HCT116 (cell line): Measurements from ENCODE around the gene EXD3. TPM values are rescaled to one million over a fixed set of nuclear protein-coding genes. Genes with fewer than 3 reads are reported as not detected.
A peak's percentile ranks its signal among the peaks of the same experiment; 100 is the strongest.

Experiments
- ATAC-seq: fragments of 200-7000 bp; cut with Tn5 transposase; 2 replicates; pipeline ENCODE4 v1.9.1; 2020; ENCODE audit warnings: mild to moderate bottlenecking, moderate library complexity
- BruUV-seq: library from RNA; stranded (reverse); fragments of 400-500 nt; replicated peaks from 2 replicates; lab custom pipeline; 2021; lab: Mats Ljungman, UMichigan
- CTCF ChIA-PET: fragments of 300-600 bp; sonication (Branson Sonifier 250); formaldehyde crosslinking; loops from one replicate; lab custom pipeline; 2021; ENCODE audit warnings: antibody characterized with exemption; lab: Charles Lee
- POLR2A ChIA-PET: fragments of 300-600, 350-600 bp; sonication (Branson Sonifier 250); formaldehyde crosslinking; loops from one replicate; lab custom pipeline; 2021; ENCODE audit warnings: antibody characterized with exemption; lab: Charles Lee
- RAD21 ChIA-PET, 2 experiments: fragments of 300-600 bp; sonication (Branson Sonifier 250); formaldehyde crosslinking; loops; one replicate each; lab custom pipeline; 2023; ENCODE audit warnings: low total read pairs in 2 of 2; ENCODE audit not compliant: uncharacterized antibody in 2 of 2, unreplicated experiment in 2 of 2, low non-redundant PET in 1 of 2; lab: Charles Lee
- DNase-seq: peaks from one replicate; pipeline ENCODE4 v3.0.0-alpha.2; 2010; ENCODE audit warnings: low read depth, low spot score
- H2AFZ ChIP-seq: fragments of 200-600 bp; shearing (Covaris generic), sonication (generic); 2 replicates; pipeline ENCODE4 v1.6.1; 2017; ENCODE audit warnings: low read depth, mixed run types, mixed read lengths, antibody characterized with exemption, low read length; ENCODE audit not compliant: poor library complexity, severe bottlenecking
- H3K27ac ChIP-seq: 2 replicates; pipeline ENCODE4 v1.5.1; 2012; ENCODE audit warnings: low read depth, low read length
- H3K27me3 ChIP-seq: fragments of 200-600 bp; sonication (generic); 2 replicates; pipeline ENCODE4 v1.6.1; 2016; ENCODE audit warnings: mixed run types, low read length, mixed read lengths; ENCODE audit not compliant: insufficient read depth
- H3K36me3 ChIP-seq, 2 experiments: fragments of 200-500 bp in 1 of 2; fragments of 200-600 bp in 1 of 2; sonication (Bioruptor generic) in 1 of 2; sonication (generic) in 1 of 2; 2 replicates each; pipeline versions ENCODE4 v1.5.1 to v1.6.1; 2014 to 2016; ENCODE audit warnings: low read length in 2 of 2, inconsistent platforms in 1 of 2, mixed read lengths in 1 of 2, mixed run types in 1 of 2; ENCODE audit not compliant: insufficient read depth in 2 of 2, control insufficient read depth in 1 of 2
- H3K4me1 ChIP-seq, 2 experiments: fragments of 200-600 bp in 1 of 2; sonication (generic) in 1 of 2; 2 replicates each; pipeline versions ENCODE4 v1.5.1 to v1.6.1; 2012 to 2017; ENCODE audit warnings: low read length in 2 of 2, inconsistent platforms in 1 of 2, mild to moderate bottlenecking in 1 of 2, mixed read lengths in 1 of 2, mixed run types in 1 of 2, moderate library complexity in 1 of 2; ENCODE audit not compliant: insufficient read depth in 2 of 2, control insufficient read depth in 1 of 2
- H3K4me2 ChIP-seq: fragments of 200-600 bp; sonication (generic); 2 replicates; pipeline ENCODE4 v1.6.1; 2017; ENCODE audit warnings: mixed run types, low read length, mixed read lengths
- H3K4me3 ChIP-seq, 2 experiments: fragments of 200-600 bp in 1 of 2; sonication (generic) in 1 of 2; replicated peaks in 1 of 2; 2 replicates each; pipeline ENCODE4 v1.5.1; 2011 to 2016; ENCODE audit warnings: low read length in 2 of 2, control low read depth in 1 of 2, low read depth in 1 of 2, mild to moderate bottlenecking in 1 of 2, mixed read lengths in 1 of 2, mixed run types in 1 of 2
- H3K79me2 ChIP-seq: fragments of 200-600 bp; sonication (generic); 2 replicates; pipeline ENCODE4 v1.6.1; 2017; ENCODE audit warnings: mild to moderate bottlenecking, mixed run types, low read length, moderate library complexity, mixed read lengths; ENCODE audit not compliant: insufficient read depth
- H3K9ac ChIP-seq: fragments of 200-600 bp; sonication (generic); 2 replicates; pipeline ENCODE4 v1.6.1; 2016; ENCODE audit warnings: low read length, mixed read lengths
- H3K9me2 ChIP-seq: fragments of 200-600 bp; sonication (generic), shearing (Covaris generic); 2 replicates; pipeline ENCODE4 v1.6.1; 2017; ENCODE audit warnings: mixed run types, mild to moderate bottlenecking, moderate library complexity; ENCODE audit not compliant: insufficient read depth
- H3K9me3 ChIP-seq, 2 experiments: fragments of 200-500 bp in 1 of 2; fragments of 200-600 bp in 1 of 2; sonication (Bioruptor generic) in 1 of 2; sonication (generic) in 1 of 2; 2 replicates each; pipeline ENCODE4 v1.6.1; 2014 to 2017; ENCODE audit warnings: low read length in 2 of 2, mixed read lengths in 2 of 2, inconsistent platforms in 1 of 2, low read depth in 1 of 2, mild to moderate bottlenecking in 1 of 2, mixed run types in 1 of 2, moderate library complexity in 1 of 2; ENCODE audit not compliant: control insufficient read depth in 1 of 2, insufficient read depth in 1 of 2
- H4K20me1 ChIP-seq: fragments of 200-600 bp; sonication (generic), shearing (Covaris generic); 2 replicates; pipeline ENCODE4 v1.6.1; 2017; ENCODE audit warnings: mixed run types, mild to moderate bottlenecking, moderate library complexity; ENCODE audit not compliant: insufficient read depth
- ATF3 ChIP-seq: IDR thresholded peaks from 2 replicates; pipeline ENCODE4 v1.6.1; 2012
- CBX3 ChIP-seq: IDR thresholded peaks from 2 replicates; pipeline ENCODE4 v1.6.1; 2012; ENCODE audit warnings: low read depth
- CTCF ChIP-seq, 3 experiments: fragments of 200-600 bp in 1 of 3; sonication (generic) in 1 of 3; IDR thresholded peaks in 2 of 3; conservative IDR thresholded peaks in 1 of 3; 2 replicates each; pipeline ENCODE4 v1.5.1; 2012 to 2017; ENCODE audit warnings: low read depth in 2 of 3, low read length in 2 of 3, antibody characterized with exemption in 1 of 3, borderline replicate concordance in 1 of 3, control low read depth in 1 of 3, mild to moderate bottlenecking in 1 of 3, mixed read lengths in 1 of 3, mixed run types in 1 of 3, moderate library complexity in 1 of 3; ENCODE audit not compliant: insufficient read depth in 1 of 3
- EGR1 ChIP-seq: IDR thresholded peaks from 2 replicates; pipeline ENCODE4 v1.6.1; 2012; ENCODE audit warnings: low read depth
- ELF1 ChIP-seq: IDR thresholded peaks from 2 replicates; pipeline ENCODE4 v1.6.1; 2012; ENCODE audit warnings: low read depth, borderline replicate concordance
- EZH2phosphoT487 ChIP-seq: fragments of 200-600 bp; IDR thresholded peaks from 2 replicates; pipeline ENCODE4 v1.6.1; 2018; ENCODE audit warnings: antibody characterized with exemption, borderline replicate concordance
- JUND ChIP-seq: IDR thresholded peaks from 2 replicates; pipeline ENCODE4 v1.6.1; 2012
- MAX ChIP-seq: IDR thresholded peaks from 2 replicates; pipeline ENCODE4 v1.6.1; 2012
- POLR2A ChIP-seq: IDR thresholded peaks from 2 replicates; pipeline ENCODE4 v1.7.0; 2011; ENCODE audit warnings: borderline replicate concordance; ENCODE audit not compliant: insufficient read depth, insufficient read length; ENCODE audit errors: extremely low read depth
- POLR2AphosphoS5 ChIP-seq: IDR thresholded peaks from 2 replicates; pipeline ENCODE4 v1.6.1; 2011; ENCODE audit warnings: mild to moderate bottlenecking, low read depth, low read length, moderate library complexity
- RAD21 ChIP-seq: IDR thresholded peaks from 2 replicates; pipeline ENCODE4 v1.6.1; 2012; ENCODE audit warnings: low read depth, mild to moderate bottlenecking
- SIN3A ChIP-seq: IDR thresholded peaks from 2 replicates; pipeline ENCODE4 v1.6.1; 2012; ENCODE audit warnings: low read depth
- SP1 ChIP-seq: IDR thresholded peaks from 2 replicates; pipeline ENCODE4 v1.6.1; 2012; ENCODE audit warnings: low read depth
- TCF7L2 ChIP-seq: IDR thresholded peaks from 2 replicates; pipeline ENCODE4 v1.7.0; 2011; ENCODE audit warnings: borderline replicate concordance, inconsistent platforms; ENCODE audit not compliant: insufficient read depth, insufficient read length; ENCODE audit errors: extremely low read depth
- YY1 ChIP-seq: IDR thresholded peaks from 2 replicates; pipeline ENCODE4 v1.6.1; 2011; ENCODE audit warnings: low read length, low read depth, moderate library complexity, mild to moderate bottlenecking; ENCODE audit not compliant: insufficient replicate concordance; ENCODE audit errors: extremely low read depth
- ZBTB33 ChIP-seq: IDR thresholded peaks from 2 replicates; pipeline ENCODE4 v1.6.1; 2011; ENCODE audit warnings: mild to moderate bottlenecking, low read length, moderate library complexity; ENCODE audit not compliant: insufficient replicate concordance; ENCODE audit errors: extremely low read depth
- ZNF274 ChIP-seq: fragments of 200-500 bp; sonication (Bioruptor generic); IDR thresholded peaks from 2 replicates; pipeline ENCODE4 v1.6.1; 2014; ENCODE audit warnings: mild to moderate bottlenecking, low read depth, low read length, inconsistent platforms
- intact Hi-C: fragments of 100-400 bp; cut with micrococcal nuclease; formaldehyde crosslinking; loops from 2 replicates; pipeline ENCODE4 v1.10.0; 2022
- total RNA-seq: library from RNA; stranded (reverse); gene quantifications from one replicate; pipeline ENCODE4 v1.2.1, GENCODE V29; 2021; ENCODE audit not compliant: unreplicated experiment

EXD3 gene
- total RNA-seq, 1 experiment from 2014 or later: 25.4 TPM

- Histone ChIP-seq H4K20me1 (no peaks in the 10 kb centered on the region), H2AFZ (no peak overlapping the region), H3K4me2 (no peak overlapping the region), H3K27ac (no peak overlapping the region), H3K79me2 (no peaks in the 10 kb centered on the region), H3K4me3 (no peak overlapping the region), H3K4me1 (no peaks in the 10 kb centered on the region), H3K9ac (no peak overlapping the region), H3K36me3 (no peaks in the 10 kb centered on the region; a peak in 1 of 4 replicates), H3K9me3 (no peaks in the 10 kb centered on the region), H3K27me3 (no peaks in the 10 kb centered on the region), H3K9me2 (no peaks in the 10 kb centered on the region)
- TF ChIP-seq ATF3 (no peak), TCF7L2 (no peak), CBX3 (no peak), EGR1 (no peak), SIN3A (no peak), EZH2phosphoT487 (no peak), CTCF (IDR thresholded peaks at IDR 0.05 in 2 of 3, conservative IDR thresholded peaks at IDR 0.05 in 1 of 3; ENCODE audit: borderline replicate concordance in 1 of 3, insufficient read depth in 1 of 3, low read depth in 2 of 3, low read length in 2 of 3) (no peak), SP1 (no peak), POLR2AphosphoS5 (no peak), POLR2A (no peak), ZBTB33 (no peak), JUND (no peak), RAD21 (no peak), ZNF274 (no peak), YY1 (no peak), MAX (no peak), ELF1 (no peak)
- ATAC-seq (0 out of 2 replicates have a peak, but pooled peaks have one; percentile 19), DNase-seq (no peak)
- POLR2A ChIA-PET: no interaction called here
- CTCF ChIA-PET: no interaction called here
- RAD21 ChIA-PET: no interaction called here
- intact Hi-C loops: no loop called here
- BruUV-seq: no TSS peak
Observed at GRCh38 chr9:137382444-137383080, 40.4 kb downstream of the EXD3 start.
